Chondrocyte (in vitro differentiated cells): Measurements from ENCODE around the gene CADM1. TPM values are rescaled to one million over a fixed set of nuclear protein-coding genes. Genes with fewer than 3 reads are reported as not detected.

Source experiments
- DNase-seq: peaks from one replicate; pipeline ENCODE4 v3.0.0; 2021; ENCODE audit warnings: mixed read lengths, low spot score
- H3K27ac Mint-ChIP-seq: one replicate; pipeline ENCODE4 v1.8.0; 2021; ENCODE audit warnings: mild to moderate bottlenecking, moderate library complexity, mixed read lengths; ENCODE audit not compliant: unreplicated experiment
- H3K27me3 Mint-ChIP-seq: 2 replicates; pipeline ENCODE4 v1.8.0; 2021; ENCODE audit warnings: low read depth, mixed read lengths
- H3K36me3 Mint-ChIP-seq: 2 replicates; pipeline ENCODE4 v1.8.0; 2021; ENCODE audit warnings: low read depth, mixed read lengths
- H3K4me1 Mint-ChIP-seq: 2 replicates; pipeline ENCODE4 v1.8.0; 2021; ENCODE audit warnings: low read depth, mild to moderate bottlenecking, mixed read lengths
- H3K4me3 Mint-ChIP-seq: one replicate; pipeline ENCODE4 v1.8.0; 2021; ENCODE audit warnings: mild to moderate bottlenecking, moderate library complexity, mixed read lengths; ENCODE audit not compliant: unreplicated experiment
- H3K9me3 Mint-ChIP-seq: 2 replicates; pipeline ENCODE4 v1.8.0; 2021; ENCODE audit warnings: low read depth, mixed read lengths
- CTCF ChIP-seq: fragments of 200-600 bp; sonication (generic); IDR thresholded peaks from 2 replicates; pipeline ENCODE4 v1.5.0; 2021; ENCODE audit warnings: antibody characterized with exemption, mild to moderate bottlenecking, moderate library complexity
- total RNA-seq: library from RNA; stranded (reverse); gene quantifications from 3 replicates; pipeline ENCODE4 v1.2.1, GENCODE V29; 2021

Gene CADM1
- total RNA-seq, 1 donor from 2014 or later: 29.0 TPM

DNA sequence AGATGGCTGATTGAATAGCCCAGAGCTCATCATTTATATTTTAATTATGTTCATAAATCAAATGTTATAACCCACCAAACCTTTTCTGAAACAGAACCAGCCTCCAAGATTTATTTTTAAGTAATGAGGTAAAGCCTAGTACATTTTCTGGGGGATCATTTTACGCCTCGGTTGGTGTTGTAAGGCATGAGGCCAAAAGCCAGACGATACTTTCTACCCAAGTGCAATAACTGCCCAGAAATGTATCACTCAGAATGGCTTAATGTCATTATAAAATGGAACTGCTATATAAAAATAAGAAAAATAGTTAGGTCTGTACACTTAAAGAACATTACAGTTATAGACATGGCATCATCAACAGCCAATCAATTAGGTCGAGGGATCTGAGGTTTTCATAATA is 283.3 kb downstream of the CADM1 start:
- no peak for TF ChIP-seq CTCF
- Mint-ChIP-seq H3K4me3 (no peak overlapping the region), H3K9me3 (peaks cover 2% of the 10 kb centered on the region), H3K27me3 (no peaks in the 10 kb centered on the region), H3K4me1 (peaks cover 55% of the 10 kb centered on the region), H3K36me3 (no peaks in the 10 kb centered on the region), H3K27ac (no peak overlapping the region)
- DNase-seq: no peak

DNA sequence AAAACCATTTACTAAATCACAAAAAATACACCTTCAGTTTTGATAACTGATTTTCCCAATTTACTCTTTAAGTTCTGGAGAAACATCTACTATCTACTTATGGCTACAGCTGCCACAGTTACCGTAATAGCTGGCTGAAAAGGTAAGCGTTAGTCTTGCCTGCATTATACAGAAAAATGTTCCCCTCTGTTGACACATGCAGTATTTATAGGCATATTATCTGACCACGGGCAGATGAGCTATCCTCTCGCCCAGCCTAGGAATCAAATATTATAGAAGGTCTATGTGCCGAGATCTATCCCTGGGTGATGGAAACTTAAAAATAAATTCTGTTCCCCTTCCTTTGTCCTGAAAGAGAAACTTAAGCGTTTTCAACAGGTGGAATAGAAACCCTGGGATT is 283.8 kb downstream of the CADM1 start:
- H3K9me3 Mint-ChIP-seq: peaks cover 2% of the 10 kb centered on the region
- no peak for DNase-seq
- no peak overlapping the region for H3K4me3 Mint-ChIP-seq
- H3K4me1 Mint-ChIP-seq: peaks cover 54% of the 10 kb centered on the region
- no peak for TF ChIP-seq CTCF
- no peaks in the 10 kb centered on the region for H3K36me3 Mint-ChIP-seq
- no peaks in the 10 kb centered on the region for H3K27me3 Mint-ChIP-seq
- H3K27ac Mint-ChIP-seq: no peak overlapping the region

- Mint-ChIP-seq H3K4me3 (no peak overlapping the region), H3K27me3 (no peaks in the 10 kb centered on the region), H3K4me1 (peaks cover 45% of the 10 kb centered on the region), H3K27ac (no peak overlapping the region), H3K36me3 (no peaks in the 10 kb centered on the region), H3K9me3 (peaks cover 2% of the 10 kb centered on the region)
- DNase-seq: no peak
- TF ChIP-seq CTCF: no peak
These were observed 284.8 kb downstream of the CADM1 start for GRCh38 chr11:115219376-115219775.

GRCh38 chr11:115217726-115218311 is 286.4 kb downstream of the CADM1 start:
- H3K36me3 Mint-ChIP-seq: no peaks in the 10 kb centered on the region
- peaks cover 2% of the 10 kb centered on the region for H3K9me3 Mint-ChIP-seq
- DNase-seq: no peak
- no peaks in the 10 kb centered on the region for H3K27me3 Mint-ChIP-seq
- no peak overlapping the region for H3K4me3 Mint-ChIP-seq
- no peak overlapping the region for H3K27ac Mint-ChIP-seq
- no peak for TF ChIP-seq CTCF
- H3K4me1 Mint-ChIP-seq: peaks cover 29% of the 10 kb centered on the region

- DNase-seq: no peak
- TF ChIP-seq CTCF: peak; percentile 64
- peaks cover 17% of the 10 kb centered on the region for H3K4me1 Mint-ChIP-seq
- H3K4me3 Mint-ChIP-seq: no peak overlapping the region
- H3K27me3 Mint-ChIP-seq: no peaks in the 10 kb centered on the region
- no peak overlapping the region for H3K27ac Mint-ChIP-seq
- no peaks in the 10 kb centered on the region for H3K36me3 Mint-ChIP-seq
- no peaks in the 10 kb centered on the region for H3K9me3 Mint-ChIP-seq
These were observed 288.3 kb downstream of the CADM1 start for GRCh38 chr11:115215694-115216617.
